DMS153 (cell line): ENCODE data around the gene MAP1LC3B.

Experiments used
- DNase-seq: peaks from one replicate; lab custom pipeline; 2025; lab: John Stamatoyannopoulos, UW

Gene MAP1LC3B

GRCh38 chr16:87409781-87410180, 17.6 kb downstream of the MAP1LC3B start:
- DNase-seq: no peak

- DNase-seq: no peak
Measured at GRCh38 chr16:87410530-87410929, 18.4 kb downstream of the MAP1LC3B start.

GRCh38 chr16:87410968-87411367, 18.8 kb downstream of the MAP1LC3B start:
- DNase-seq: no peak

- no peak for DNase-seq
Measured at GRCh38 chr16:87411375-87412271, 19.5 kb downstream of the MAP1LC3B start.

GRCh38 chr16:87412371-87412995, 20.3 kb downstream of the MAP1LC3B start:
- no peak for DNase-seq

GRCh38 chr16:87412996-87413421, 20.9 kb downstream of the MAP1LC3B start:
- no peak for DNase-seq

- DNase-seq: no peak
Measured at GRCh38 chr16:87414251-87414680, 22.1 kb downstream of the MAP1LC3B start.

- no peak for DNase-seq
Measured at GRCh38 chr16:87415441-87415840, 23.3 kb downstream of the MAP1LC3B start.

GRCh38 chr16:87416826-87417527, 24.8 kb downstream of the MAP1LC3B start:
- DNase-seq: no peak

GRCh38 chr16:87417528-87417910, 25.4 kb downstream of the MAP1LC3B start:
- DNase-seq: no peak

GRCh38 chr16:87418216-87418615, 26.1 kb downstream of the MAP1LC3B start:
- no peak for DNase-seq

GRCh38 chr16:87418644-87419043, 26.5 kb downstream of the MAP1LC3B start:
- no peak for DNase-seq

- no peak for DNase-seq
Measured at GRCh38 chr16:87420026-87421002, 28.2 kb downstream of the MAP1LC3B start.

GRCh38 chr16:87421003-87421912, 29.1 kb downstream of the MAP1LC3B start:
- DNase-seq: no peak

- DNase-seq: no peak
Measured at GRCh38 chr16:87422106-87422505, 30.0 kb downstream of the MAP1LC3B start.

GRCh38 chr16:87423429-87423828, 31.3 kb downstream of the MAP1LC3B start:
- DNase-seq: no peak

GRCh38 chr16:87424266-87424665, 32.1 kb downstream of the MAP1LC3B start:
- no peak for DNase-seq

- no peak for DNase-seq
Measured at GRCh38 chr16:87425941-87426340, 33.8 kb downstream of the MAP1LC3B start.

GRCh38 chr16:87426423-87427215, 34.5 kb downstream of the MAP1LC3B start:
- no peak for DNase-seq

GRCh38 chr16:87431926-87432325, 39.8 kb downstream of the MAP1LC3B start:
- DNase-seq: no peak
